ENCODE data around the gene ZNF346.
"Not testable (repeated sequence)": the region's sequence is repeated elsewhere in the genome, so short reads cannot be mapped to it uniquely, and the experiment has no call there.

ZNF346 gene

GRCh38 chr5:177010153-177010552, 12.3 kb upstream of the ZNF346 start:
- no peak for DNase-seq

GRCh38 chr5:177015156-177015555, 7.3 kb upstream of the ZNF346 start:
- DNase-seq, result no peak

- DNase-seq, result no peak
Measured at GRCh38 chr5:177018341-177018740, 4.2 kb upstream of the ZNF346 start.

GRCh38 chr5:177020033-177020432, 2.5 kb upstream of the ZNF346 start:
- no peak for DNase-seq

GRCh38 chr5:177023303-177023664, 788 bp downstream of the ZNF346 start:
- DNase-seq, result no peak

GRCh38 chr5:177024559-177024958, 2.1 kb downstream of the ZNF346 start:
- DNase-seq, result no peak

GRCh38 chr5:177025101-177025601, 2.7 kb downstream of the ZNF346 start:
- no peak for DNase-seq

GRCh38 chr5:177027665-177028064, 5.2 kb downstream of the ZNF346 start:
- DNase-seq, result no peak

- DNase-seq, result no peak
Measured at GRCh38 chr5:177029498-177029897, 7.0 kb downstream of the ZNF346 start.

GRCh38 chr5:177035976-177036375, 13.5 kb downstream of the ZNF346 start:
- DNase-seq, result no peak

- no peak for DNase-seq
Measured at GRCh38 chr5:177036443-177036842, 13.9 kb downstream of the ZNF346 start.

- DNase-seq, result no peak
Measured at GRCh38 chr5:177036921-177037320, 14.4 kb downstream of the ZNF346 start.

- DNase-seq, result no peak
Measured at GRCh38 chr5:177040814-177041420, 18.4 kb downstream of the ZNF346 start.

- DNase-seq, result no peak
Measured at GRCh38 chr5:177041936-177042335, 19.4 kb downstream of the ZNF346 start.

- no peak for DNase-seq
Measured at GRCh38 chr5:177043114-177043513, 20.6 kb downstream of the ZNF346 start.

GRCh38 chr5:177043958-177044357, 21.5 kb downstream of the ZNF346 start:
- DNase-seq, result no peak

GRCh38 chr5:177044641-177045040, 22.1 kb downstream of the ZNF346 start:
- no peak for DNase-seq

GRCh38 chr5:177045631-177046030, 23.1 kb downstream of the ZNF346 start:
- DNase-seq, result no peak

- not testable (repeated sequence) for DNase-seq
Measured at GRCh38 chr5:177048531-177048930, 26.0 kb downstream of the ZNF346 start.

GRCh38 chr5:177049285-177049684, 26.8 kb downstream of the ZNF346 start:
- DNase-seq, result no peak

- DNase-seq, result no peak
Measured at GRCh38 chr5:177064500-177065277, 42.2 kb downstream of the ZNF346 start.

GRCh38 chr5:177065491-177065890, 43.0 kb downstream of the ZNF346 start:
- no peak for DNase-seq

GRCh38 chr5:177066224-177066623, 43.7 kb downstream of the ZNF346 start:
- no peak for DNase-seq

GRCh38 chr5:177067503-177067902, 45.0 kb downstream of the ZNF346 start:
- DNase-seq, result no peak

Data from activated CD4-positive, alpha-beta T cell treated with anti-CD3 and anti-CD28 coated beads, Interleukin-2, amount 50 U/mL, for 1 hour (primary cell).